GM04503 (cell line): Measurements from ENCODE around the gene APLF.
"Not testable (repeated sequence)": the region's sequence is repeated elsewhere in the genome, so short reads cannot be mapped to it uniquely, and the experiment has no call there.

Experiments used
- DNase-seq: peaks from one replicate; pipeline ENCODE4 v3.0.0-alpha.2; 2012; ENCODE audit warnings: low read depth

APLF gene

DNA sequence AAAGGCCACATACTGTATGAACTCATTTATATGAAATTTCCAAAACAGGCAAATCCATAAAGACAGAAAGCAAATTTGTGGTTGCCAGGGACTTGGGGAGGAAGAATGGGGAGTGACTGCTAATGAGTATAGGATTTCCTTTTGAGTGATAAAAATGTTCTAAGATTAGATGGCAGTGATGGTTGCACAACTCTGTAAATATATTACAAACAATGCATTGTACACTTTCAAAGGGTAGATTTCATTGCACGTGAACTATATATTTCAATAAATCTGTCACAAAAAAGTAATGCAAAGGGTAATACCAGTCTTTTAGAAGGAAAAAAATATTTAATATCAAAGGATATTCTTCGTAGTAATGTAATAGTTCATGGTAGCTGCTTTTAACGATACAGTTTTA is 112.3 kb downstream of the APLF start:
- DNase-seq, result no peak

DNA sequence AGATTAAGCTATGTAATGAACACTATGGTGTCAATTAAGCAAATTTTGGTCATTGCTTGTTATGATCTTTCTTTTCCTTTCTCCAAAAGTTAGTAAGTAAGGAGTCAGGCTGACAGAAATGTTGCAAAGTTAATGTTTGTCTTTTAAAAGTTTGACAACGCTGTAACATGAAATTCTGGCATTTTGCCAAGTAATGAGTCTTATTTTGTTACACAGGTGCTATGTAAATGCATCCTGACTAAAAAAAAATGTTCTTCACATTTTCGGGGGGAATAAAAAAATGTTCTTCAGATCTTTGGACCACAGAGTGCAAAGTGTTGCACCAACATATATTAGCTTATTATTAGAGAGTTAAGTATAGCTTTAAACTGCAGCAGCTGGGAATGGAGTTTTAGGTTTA is 121.2 kb downstream of the APLF start:
- no peak for DNase-seq

DNA sequence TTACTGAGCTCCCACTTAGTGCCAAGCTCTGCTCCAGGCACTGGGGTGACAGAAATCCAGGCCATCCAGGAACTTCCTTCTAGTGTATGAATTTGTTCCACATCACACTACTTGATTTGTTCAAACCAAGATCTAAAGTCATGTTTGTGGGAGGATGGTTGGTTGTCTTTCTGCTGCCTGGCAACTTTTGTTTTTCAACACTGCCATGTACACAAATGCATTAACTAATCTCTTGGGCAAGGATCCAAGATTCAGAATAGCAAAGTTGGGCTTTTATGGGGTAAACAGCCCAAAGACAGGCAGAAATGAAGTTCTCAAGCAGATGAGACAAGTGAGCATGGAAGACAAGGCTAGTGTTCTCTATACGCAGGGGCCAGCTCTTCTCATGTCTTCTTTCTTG is 122.6 kb downstream of the APLF start:
- DNase-seq, result no peak

DNA sequence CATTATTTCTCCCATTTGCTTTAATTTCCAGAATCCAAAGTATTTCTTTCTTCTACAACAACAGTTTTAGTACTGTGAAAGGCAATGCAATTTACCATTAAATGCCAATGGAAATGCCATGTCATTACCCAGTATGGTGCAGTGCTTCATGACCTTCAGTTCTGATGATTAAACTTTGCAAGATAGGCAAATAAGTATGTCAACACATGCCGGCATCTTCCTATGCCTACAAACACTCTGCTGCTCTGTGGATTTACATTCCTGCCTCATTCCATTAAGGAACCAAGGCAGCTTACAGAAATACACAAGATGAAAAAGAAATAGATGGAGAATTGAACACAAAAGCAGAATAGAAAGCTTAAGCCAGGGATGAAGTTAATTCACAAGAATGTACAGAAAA is 123.3 kb downstream of the APLF start:
- DNase-seq, result no peak

DNA sequence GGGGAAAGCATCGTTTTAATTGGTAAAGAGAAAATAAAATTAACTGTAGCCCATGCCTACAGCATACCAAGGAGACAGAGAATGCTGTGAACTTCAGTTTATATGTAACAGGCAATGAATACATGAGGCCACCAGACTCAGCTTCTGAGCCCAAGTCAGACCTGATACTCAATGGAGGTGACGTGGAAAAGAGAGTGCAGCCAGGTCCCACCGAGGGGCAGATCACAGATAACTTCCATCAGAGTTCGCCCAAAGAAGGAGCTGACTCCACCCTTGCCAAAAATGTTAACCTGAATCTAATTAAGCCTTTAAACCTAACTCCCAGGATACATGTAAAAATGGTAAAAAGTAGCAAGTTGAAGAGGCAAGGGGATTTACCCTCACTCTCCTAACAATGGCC is 123.8 kb downstream of the APLF start:
- DNase-seq, result no peak

DNA sequence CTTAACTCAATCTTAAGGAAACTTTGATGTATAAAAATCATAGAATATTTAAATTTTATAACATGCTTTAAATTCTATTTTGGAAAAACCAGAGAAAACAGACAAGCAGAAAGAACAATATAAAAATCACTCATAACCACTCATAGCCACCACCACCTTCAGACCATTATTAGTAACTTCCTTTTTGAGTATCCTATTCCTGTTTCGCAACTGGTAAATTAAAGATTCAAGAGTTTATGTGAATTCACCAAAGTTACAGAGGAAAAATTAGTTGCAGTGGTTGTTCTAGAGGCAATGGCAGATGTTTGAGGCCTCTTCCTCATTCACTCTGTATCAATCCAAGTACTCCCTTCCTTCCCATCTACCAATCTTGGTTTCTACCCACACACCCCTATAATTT is 126.7 kb downstream of the APLF start:
- DNase-seq, result no peak

DNA sequence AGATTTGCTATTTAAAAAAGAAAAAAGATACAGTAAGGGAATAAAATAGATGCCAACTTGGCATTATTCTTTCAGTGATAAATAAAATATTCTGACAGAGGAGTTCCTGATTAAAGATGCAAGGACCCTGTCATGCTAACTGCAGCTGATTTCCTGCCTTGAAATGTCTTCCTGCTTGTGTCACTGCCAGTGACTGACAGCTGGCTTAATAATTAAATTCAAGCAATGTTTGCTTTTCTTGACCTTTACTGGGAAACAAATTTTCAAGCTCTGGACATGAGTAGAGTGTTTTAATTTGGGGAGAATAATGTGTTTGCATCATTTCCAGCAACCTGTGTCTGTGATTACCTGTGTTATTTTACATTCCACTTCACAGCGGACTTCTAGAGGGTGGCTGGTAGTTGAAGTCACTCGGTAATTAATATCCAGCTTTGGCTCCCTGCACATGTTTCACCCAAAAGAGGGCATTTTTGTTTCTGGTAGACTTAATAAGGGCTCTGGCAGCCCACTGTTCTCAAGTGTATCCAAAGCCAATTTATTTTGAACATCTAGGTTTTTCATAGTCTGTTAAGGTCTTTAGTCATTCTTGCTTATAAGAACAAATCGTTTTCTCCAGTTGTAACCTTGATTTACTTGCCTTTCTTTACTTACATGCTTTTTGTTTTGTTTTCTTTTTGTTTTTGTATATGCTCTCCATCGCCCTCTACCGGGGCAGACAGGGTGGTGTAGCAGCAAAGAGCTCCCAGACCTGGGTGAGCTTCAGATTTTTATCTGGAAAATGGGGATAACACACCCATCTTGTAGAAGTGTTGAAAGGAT is 127.5 kb downstream of the APLF start:
- peak; percentile 10 for DNase-seq

DNA sequence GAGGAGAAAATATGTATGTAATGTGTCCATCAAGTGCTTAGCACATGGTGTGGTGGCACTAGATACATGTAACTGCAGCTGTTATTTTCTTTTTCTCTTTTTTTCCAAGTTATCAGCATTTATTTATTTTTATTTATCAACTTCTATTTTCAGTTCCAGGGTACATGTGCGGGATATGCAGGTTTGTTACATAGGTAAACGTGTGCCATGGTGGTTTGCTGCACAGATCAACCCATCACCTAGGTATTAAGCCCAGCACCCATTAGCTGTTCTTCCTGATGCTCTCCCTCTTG is 128.1 kb downstream of the APLF start:
- DNase-seq, result not testable (repeated sequence)

DNA sequence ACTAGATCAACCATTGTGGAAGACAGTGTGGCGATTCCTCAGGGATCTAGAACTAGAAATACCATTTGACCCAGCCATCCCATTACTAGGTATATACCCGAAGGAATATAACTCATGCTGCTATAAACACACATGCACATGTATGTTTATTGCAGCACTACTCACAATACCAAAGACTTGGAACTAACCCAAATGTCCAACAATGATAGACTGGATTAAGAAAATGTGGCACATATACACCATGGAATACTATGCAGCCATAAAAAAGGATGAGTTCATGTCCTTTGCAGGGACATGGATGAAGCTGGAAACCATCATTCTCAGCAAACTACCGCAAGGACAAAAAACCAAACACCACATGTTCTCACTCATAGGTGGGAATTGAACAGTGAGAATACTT is 133.1 kb downstream of the APLF start:
- not testable (repeated sequence) for DNase-seq

DNA sequence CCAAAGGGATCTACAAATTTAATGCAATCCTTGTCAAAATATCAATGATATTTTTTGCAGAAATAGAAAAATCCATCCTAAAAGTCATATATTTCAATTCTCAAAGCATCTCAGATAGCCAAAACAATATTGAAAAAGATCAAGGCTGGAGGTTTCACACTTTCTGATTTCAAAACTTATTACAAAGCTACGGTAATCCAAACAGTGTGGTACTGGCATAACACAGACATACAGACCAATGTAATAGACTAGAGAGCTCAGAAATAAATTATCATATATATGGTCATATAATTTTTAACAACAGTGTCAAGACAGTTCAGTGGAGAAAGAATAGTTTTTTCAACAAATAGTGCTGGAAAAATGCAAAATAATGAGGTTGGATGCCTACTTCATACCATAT is 135.7 kb downstream of the APLF start:
- DNase-seq, result no peak

DNA sequence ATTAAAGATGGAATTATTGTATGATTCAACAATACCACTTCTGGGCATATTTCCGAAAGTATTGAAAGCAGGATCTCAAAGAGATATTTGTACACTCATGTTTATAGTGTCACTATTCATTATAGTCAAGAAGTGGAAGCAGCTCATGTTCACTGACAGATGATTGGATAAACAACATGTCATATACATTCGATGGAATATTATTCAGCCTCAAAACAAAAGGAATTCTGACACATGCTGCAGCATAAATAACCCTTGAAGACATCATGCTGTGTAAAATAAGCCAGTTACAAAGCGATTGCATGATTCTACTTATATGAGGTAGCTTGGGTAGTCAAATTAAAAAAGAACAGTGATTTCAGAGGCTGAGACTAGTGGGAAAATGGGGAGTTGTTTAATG is 136.7 kb downstream of the APLF start:
- DNase-seq, result no peak

DNA sequence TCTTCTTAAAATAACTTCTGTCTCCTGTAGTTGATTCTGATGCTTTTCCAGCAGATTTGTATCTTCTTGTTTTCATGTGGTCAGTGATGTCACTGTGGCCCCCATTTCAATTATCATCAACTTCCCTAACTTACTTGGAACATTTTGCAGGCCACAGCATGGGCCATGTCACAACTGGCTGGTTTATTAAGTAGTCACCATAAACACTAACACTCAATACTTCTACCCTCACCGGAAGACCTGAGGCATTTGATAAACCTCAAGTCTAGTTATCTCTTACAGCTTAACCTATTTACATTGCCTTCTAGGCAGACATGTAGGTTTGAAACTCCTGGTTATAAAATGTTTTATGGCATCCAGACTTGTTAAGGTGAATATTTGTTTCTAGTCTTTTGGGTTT is 138.6 kb downstream of the APLF start:
- DNase-seq, result no peak

DNA sequence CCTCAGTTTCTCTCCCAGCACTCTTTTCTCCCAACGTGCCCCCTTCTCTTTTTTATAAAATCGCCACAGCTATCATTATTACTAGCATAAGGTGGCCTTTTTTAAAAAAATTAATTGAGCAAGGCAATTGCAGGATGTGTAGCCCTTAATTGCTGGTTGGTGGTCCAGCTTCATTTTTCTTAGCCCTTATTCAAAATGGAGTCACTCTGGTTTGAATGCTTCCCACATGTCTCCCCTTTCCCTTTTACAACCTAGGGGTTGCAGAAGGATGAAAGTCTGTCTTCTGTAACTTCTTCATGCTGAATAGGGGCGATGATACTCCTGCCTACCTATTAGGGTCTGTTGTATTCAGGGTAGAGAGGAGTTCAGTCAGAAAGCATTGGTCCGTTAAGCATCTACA is 139.4 kb downstream of the APLF start:
- DNase-seq, result no peak

DNA sequence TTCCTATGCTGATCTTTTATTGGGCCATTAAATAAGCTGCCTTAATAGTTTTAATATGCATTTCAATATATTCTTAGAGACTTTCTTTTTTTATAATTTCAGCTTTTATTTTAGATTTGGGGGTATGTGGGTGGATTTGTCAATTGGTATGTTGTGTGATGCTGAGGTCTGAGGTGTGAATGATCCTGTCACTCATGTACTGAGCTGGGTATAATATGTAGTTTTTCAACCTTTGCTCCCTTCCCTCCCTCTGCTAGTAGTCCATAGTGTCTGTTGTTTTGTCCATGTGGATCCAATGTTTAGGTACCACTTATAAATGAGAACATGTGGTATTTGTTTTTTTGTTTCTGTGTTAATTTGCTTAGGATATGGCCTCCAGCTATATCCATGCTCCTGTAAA is 140.5 kb downstream of the APLF start:
- DNase-seq, result no peak

DNA sequence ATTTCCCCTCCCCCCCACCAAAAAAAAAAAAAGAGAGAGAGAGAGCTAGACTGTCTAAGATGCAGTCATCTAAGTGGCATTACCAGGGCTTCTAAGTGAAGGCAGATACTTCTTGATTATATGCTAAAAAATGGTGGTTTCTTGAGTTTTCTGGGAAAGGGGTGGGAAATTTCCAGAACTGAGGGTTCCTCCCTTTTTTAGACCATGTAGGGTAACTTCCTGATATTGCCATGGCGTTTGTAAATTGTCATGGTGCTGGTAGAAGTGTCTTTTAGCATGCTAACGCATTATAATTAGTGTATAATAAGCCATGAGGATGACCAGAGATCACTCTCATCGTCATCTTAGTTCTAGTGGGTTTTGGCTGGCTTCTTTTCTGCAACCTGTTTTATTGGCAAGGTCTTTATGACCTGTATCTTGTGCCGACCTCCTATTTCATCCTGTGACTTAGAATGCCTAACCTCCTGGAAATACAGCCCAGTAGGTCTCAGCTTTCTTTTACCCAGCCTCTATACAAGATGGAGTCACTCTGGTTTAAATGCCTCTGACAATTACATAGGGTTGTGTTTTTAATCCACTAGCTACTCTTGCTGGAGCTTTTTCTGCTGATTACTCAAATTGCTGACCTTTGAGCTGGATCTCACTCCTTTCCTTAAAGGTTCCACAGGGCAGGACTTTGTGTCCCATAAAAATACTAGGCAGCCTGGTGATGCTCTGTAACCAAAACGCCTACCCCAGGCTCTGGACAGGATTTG is 145.6 kb downstream of the APLF start:
- DNase-seq, result no peak

DNA sequence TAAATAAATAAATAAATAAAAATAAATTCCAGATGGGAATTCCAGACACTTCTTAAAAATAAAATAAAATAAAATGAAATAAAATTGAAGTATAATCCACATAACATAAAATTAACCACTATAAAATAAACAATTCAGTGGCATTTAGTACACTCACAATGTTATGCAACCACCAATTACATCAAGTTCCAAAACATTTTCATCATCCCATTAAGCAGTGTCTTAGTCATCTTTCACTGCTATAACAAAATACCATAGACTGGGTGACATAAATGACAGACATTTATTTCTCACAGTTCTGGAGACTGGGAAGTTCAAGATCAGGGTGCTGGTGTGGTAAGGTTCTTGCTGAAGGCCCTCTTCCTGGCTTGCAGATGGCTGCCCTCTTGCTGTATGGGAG is 153.4 kb downstream of the APLF start:
- no peak for DNase-seq

DNA sequence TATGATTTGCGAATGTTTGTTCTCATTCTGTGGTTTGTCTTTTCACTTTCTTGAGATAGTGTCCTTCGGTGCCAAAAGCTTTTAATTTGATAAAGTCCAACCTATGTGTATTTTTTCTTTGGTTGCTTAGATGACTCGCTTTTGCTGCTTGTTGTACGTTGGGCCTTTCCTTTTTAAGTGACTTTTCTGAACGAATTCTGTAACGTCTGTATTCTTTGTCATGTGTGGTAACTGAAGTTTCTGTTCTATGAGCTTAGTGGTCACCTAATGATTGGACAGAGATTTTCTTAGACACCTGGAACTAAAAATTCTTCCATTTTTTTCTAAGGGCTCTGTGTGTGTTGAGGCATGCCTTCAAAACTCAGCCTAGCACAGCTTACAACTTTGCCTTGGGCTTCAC is 156.4 kb downstream of the APLF start:
- DNase-seq, result no peak

DNA sequence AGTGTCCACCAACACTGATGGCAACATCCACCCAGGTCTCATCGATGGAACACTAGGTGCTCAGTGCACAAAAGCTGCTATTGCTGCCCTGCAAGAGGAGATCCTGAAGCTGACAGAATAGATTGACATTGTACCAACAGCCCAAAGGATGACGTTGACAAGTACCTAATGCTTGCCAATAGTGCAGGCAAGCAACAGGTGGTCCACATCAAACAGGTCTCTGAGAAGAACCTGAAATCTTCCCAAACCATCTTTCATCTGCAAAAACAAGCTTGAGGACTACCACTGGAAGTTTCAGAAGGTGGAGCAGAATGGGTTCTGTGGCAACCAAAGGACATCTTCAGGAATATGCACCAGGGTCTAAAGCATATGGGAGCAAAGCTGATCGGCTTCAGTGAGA is 160.2 kb downstream of the APLF start:
- DNase-seq, result no peak
